HG03066 (cell line): ENCODE data around the gene BCL6B.
A peak's percentile ranks its signal among the peaks of the same experiment; 100 is the strongest.

Experiments used
- ATAC-seq: cut with Tn5 transposase; IDR thresholded peaks from one replicate; pipeline ENCODE4 v1.9.1; 2021; ENCODE audit warnings: low read depth; ENCODE audit not compliant: unreplicated experiment

BCL6B gene

GRCh38 chr17:7007143-7007542 lies 15.7 kb upstream of the BCL6B start:
- ATAC-seq: no peak

GRCh38 chr17:7010523-7010922 lies 12.3 kb upstream of the BCL6B start:
- ATAC-seq: no peak

GRCh38 chr17:7011415-7011814 lies 11.4 kb upstream of the BCL6B start:
- no peak for ATAC-seq

- no peak for ATAC-seq
These were observed 11.0 kb upstream of the BCL6B start for GRCh38 chr17:7011942-7012254.

GRCh38 chr17:7014261-7014994 lies 8.4 kb upstream of the BCL6B start:
- peak; percentile 82 for ATAC-seq

GRCh38 chr17:7014995-7015958 lies 7.6 kb upstream of the BCL6B start:
- ATAC-seq: no peak

GRCh38 chr17:7016418-7016817 lies 6.4 kb upstream of the BCL6B start:
- ATAC-seq: no peak

- no peak for ATAC-seq
These were observed 5.7 kb upstream of the BCL6B start for GRCh38 chr17:7016886-7017826.

- ATAC-seq: no peak
These were observed 5.0 kb upstream of the BCL6B start for GRCh38 chr17:7017827-7018200.

GRCh38 chr17:7018331-7018964 lies 4.4 kb upstream of the BCL6B start:
- ATAC-seq: no peak

- no peak for ATAC-seq
These were observed 3.5 kb upstream of the BCL6B start for GRCh38 chr17:7019367-7019766.

GRCh38 chr17:7019839-7020519 lies 2.9 kb upstream of the BCL6B start:
- no peak for ATAC-seq

- ATAC-seq: no peak
These were observed 1.8 kb upstream of the BCL6B start for GRCh38 chr17:7020894-7021664.

GRCh38 chr17:7021993-7022778 lies 664 bp upstream of the BCL6B start:
- peak; percentile 50 for ATAC-seq

GRCh38 chr17:7023576-7024401 lies 939 bp downstream of the BCL6B start:
- no peak for ATAC-seq

GRCh38 chr17:7024402-7024785 lies 1.5 kb downstream of the BCL6B start:
- ATAC-seq: no peak

- no peak for ATAC-seq
These were observed 2.4 kb downstream of the BCL6B start for GRCh38 chr17:7025245-7025644.
